Measurements from ENCODE around the gene OR56B1.

The OR56B1 gene

DNA sequence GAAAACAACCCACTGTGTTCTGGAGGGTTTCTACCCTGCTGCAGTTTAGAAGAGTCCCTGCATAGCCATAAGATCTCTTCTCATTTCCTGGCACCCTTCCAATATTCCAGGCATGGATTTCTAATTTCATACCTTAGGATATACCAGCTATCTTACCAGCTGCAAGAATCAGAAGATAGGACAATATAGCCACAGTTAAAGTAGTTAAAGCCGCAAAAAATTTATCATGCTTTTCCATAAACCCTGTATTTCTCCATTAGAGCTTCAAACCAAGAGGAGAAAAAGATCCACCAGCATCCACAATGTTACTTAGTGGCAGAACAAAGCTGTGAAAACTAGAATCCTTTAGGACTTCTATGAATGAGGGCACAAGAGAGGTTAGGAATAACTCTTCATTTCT is 8.6 kb upstream of the OR56B1 start:
- DNase-seq (ENCODE audit: low read depth in 4 of 4, low spot score in 1 of 4), result no peak

DNA sequence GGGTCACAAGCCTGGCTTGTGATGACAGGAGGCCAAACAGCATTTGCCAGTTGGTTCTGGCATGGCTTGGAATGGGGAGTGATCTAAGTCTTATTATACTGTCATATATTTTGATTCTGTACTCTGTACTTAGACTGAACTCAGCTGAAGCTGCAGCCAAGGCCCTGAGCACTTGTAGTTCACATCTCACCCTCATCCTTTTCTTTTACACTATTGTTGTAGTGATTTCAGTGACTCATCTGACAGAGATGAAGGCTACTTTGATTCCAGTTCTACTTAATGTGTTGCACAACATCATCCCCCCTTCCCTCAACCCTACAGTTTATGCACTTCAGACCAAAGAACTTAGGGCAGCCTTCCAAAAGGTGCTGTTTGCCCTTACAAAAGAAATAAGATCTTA is 843 bp downstream of the OR56B1 start:
- no peak for DNase-seq (ENCODE audit: low read depth in 4 of 4, low spot score in 1 of 4)

DNA sequence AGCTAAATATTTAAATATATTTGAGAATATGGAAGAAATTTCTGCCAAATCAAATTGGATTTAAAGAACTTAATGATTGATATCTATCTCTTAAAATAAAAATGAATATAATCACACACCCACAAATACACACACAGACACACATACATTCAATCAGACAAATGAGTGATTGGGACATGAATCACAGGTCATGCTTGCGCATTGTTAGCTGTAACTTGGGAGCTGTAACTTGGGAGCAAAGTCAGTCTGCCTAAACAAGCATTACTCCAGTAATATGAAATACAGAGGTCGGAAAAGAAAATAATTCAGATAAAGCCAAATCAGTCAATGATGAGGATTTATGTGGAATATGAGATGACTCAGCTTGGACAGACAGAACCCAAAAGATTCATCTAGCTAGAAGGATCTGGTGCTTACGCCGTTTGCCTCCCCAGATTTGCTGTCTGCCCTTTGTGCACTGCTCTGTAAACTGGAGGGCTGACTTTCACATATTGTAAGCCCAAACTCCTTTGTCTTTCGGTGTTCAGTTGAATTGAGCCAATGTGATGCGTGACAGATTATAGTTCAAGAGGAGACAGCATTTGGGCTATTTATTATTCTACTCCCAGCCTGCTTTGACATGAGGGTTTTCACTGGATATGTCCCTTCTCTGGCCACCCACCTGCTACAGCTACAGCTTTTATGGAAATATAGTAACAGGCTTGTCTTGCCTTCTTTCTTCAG is 1.6 kb downstream of the OR56B1 start:
- no peak for DNase-seq (ENCODE audit: low read depth in 4 of 4, low spot score in 1 of 4)

DNA sequence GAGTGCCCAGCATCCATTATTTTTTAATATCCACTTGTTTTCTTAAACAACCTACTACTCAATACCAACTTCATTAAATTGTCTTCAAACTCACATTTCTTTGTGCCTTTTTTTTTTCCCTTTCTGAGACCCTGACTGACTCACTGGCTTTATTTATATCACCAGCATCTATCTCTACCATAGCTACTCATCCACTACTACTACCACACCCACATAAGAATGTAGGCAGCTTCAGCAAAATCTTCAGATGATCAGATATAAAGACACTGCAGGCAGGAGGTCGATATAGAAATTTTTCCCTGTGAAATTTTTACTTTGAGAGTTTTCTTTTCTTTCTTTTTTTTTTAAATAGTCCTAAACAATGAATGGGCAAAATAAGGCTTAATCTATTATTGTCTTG is 2.2 kb downstream of the OR56B1 start:
- DNase-seq (ENCODE audit: low read depth in 4 of 4, low spot score in 1 of 4), result no peak

DNA sequence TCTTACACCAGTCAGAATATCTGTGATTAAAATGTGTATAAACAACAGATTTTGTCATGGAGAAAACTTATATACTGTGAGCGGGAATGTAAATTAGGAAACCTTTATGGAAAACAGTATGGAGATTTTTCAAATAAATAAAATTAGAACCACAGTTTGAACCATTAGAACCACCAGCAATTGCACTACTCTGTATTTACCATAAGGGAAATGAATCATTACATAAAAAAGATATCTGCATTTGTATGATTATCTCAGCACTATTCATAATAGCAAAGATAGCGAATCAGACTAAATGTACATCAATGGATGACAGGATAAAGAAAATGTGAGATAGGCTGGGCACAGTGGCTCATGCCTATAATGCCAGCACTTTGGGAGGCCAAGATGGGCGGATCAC is 10.4 kb downstream of the OR56B1 start:
- no peak for DNase-seq (ENCODE audit: low read depth in 4 of 4, low spot score in 1 of 4)

DNA sequence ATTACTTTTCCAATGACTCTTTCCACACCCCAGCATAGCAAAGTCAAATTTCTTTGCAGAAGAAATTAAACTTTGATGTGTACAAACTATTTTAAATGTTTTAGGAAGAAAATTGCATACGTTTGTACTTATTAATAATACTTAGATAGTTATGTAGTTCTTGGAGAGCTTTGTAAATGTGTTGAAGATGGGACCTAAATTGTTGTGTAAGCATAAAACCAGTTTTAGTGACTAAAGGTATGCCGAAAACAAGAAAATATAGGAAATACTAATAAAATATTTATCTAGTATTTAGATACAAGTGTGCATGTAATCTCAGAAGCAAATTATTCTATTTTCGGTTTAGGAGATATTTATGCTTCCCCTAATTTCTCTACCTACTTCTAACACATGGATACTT is 13.6 kb downstream of the OR56B1 start:
- no peak for DNase-seq (ENCODE audit: low read depth in 4 of 4, low spot score in 1 of 4)

DNA sequence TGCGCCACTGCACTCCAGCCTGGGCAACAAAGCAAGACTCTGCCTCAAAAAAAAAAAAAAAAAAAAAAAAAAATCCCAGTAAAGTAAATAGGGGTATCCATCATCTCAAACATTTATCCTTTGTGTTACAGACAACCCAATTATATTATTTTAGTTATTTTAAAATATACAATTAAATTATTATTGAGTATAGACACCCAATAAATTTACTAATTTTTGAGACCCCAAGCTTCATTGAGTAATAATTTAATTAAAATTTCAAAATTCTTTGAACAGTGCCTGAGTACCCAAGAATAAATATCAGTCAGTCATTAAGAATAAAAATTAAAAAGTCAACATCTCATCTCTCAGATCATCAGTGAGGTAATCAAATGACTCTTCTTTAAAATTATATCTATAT is 17.7 kb downstream of the OR56B1 start, which contains the start of gene OR52N4:
TSS of gene OR52N4 (plus strand) at position 301 of the 400 bp plus-strand sequence. CDS start 498 bp downstream, outside the sequence.
- no peak for DNase-seq (ENCODE audit: low read depth in 4 of 4, low spot score in 1 of 4)

DNA sequence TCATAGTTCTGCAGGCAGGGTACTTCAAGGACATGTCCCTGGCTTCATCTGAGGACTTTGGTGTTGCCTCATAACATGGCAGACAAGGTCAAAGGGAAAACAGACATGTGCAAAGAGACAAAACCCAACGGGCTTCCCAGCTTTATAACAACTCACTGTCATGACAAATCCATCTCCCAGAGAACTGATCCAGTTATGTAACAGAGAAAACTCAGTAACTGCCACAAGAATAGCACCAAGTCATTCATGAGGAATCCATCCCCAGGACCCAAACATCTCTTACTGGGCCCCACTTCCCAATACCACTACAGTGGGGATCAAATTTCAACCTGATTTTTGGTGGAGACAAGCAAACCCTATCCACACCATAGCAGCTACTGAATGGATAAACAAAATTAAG is 30.8 kb downstream of the OR56B1 start:
- DNase-seq (ENCODE audit: low read depth in 4 of 4, low spot score in 1 of 4), result no peak

DNA sequence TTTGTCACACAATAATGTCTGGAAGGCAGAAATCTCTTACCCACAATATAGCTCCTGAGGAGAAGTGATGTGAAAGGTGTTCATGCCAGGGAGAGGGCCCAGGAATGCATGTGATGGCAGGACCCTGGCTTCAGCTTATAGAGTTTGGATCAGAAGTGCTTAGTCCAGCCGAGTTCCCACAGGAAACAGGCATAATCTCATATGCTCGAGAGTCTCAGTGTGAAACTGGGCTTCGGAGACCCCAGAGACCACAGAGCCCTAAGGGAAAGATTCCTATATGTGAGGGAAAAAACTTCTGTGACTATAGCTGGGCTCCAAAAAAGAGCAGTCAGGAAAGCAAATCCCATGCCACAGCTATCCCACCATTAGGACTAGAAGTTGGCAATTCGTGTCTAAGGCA is 47.0 kb downstream of the OR56B1 start, which contains the start of gene OR52N5:
TSS of gene OR52N5 (minus strand) at position 101 of the 400 bp plus-strand sequence. CDS start 4,721 bp downstream, outside the sequence.
- DNase-seq (ENCODE audit: low read depth in 4 of 4, low spot score in 1 of 4), result no peak

Measured in stimulated activated CD4-positive, alpha-beta T cell treated with anti-CD3 and anti-CD28 coated beads, Interleukin-1b, Interleukin-23, amount 100 ng/mL, for 24 hours (primary cell).